RWPE2 (cell line): Measurements from ENCODE around the gene ROMO1.

Experiments used
- ATAC-seq: fragments of 200-7000 bp; cut with Tn5 transposase; 3 replicates; pipeline ENCODE4 v1.9.1; 2021; ENCODE audit warnings: low read depth
- DNase-seq: peaks from one replicate; pipeline ENCODE4 v3.0.0-alpha.2; 2020; ENCODE audit warnings: low spot score
- H3K27ac ChIP-seq: fragments of 450-650 bp; 2 replicates; pipeline ENCODE4 v1.5.1; 2017; ENCODE audit warnings: mild to moderate bottlenecking; ENCODE audit not compliant: poor library complexity, severe bottlenecking
- H3K27me3 ChIP-seq: fragments of 250-450 bp; sonication (Bioruptor Pico); 2 replicates; pipeline ENCODE4 v1.5.1; 2021; ENCODE audit warnings: mild to moderate bottlenecking, moderate library complexity; ENCODE audit not compliant: insufficient read depth, poor library complexity, severe bottlenecking
- H3K36me3 ChIP-seq: fragments of 250-450 bp; sonication (Bioruptor Pico); 2 replicates; pipeline ENCODE4 v1.5.1; 2020; ENCODE audit warnings: low read depth, mild to moderate bottlenecking, moderate library complexity
- H3K4me1 ChIP-seq: fragments of 250-450 bp; sonication (Bioruptor Pico); 2 replicates; pipeline ENCODE4 v1.5.1; 2021; ENCODE audit warnings: mild to moderate bottlenecking, moderate library complexity; ENCODE audit not compliant: insufficient read depth, poor library complexity, severe bottlenecking
- H3K4me3 ChIP-seq: fragments of 250-450 bp; sonication (Bioruptor Pico); 2 replicates; pipeline ENCODE4 v1.5.1; 2021; ENCODE audit warnings: mild to moderate bottlenecking, moderate library complexity; ENCODE audit not compliant: severe bottlenecking
- H3K9me3 ChIP-seq: fragments of 250-450 bp; sonication (Bioruptor Pico); 2 replicates; pipeline ENCODE4 v1.5.1; 2021; ENCODE audit warnings: mild to moderate bottlenecking, moderate library complexity; ENCODE audit not compliant: severe bottlenecking
- TF ChIP-seq, protein P1 (sequence below): fragments of 450-650 bp; IDR thresholded peaks from one replicate; pipeline ENCODE4 v1.5.1; 2017; ENCODE audit warnings: mild to moderate bottlenecking, moderate library complexity; ENCODE audit not compliant: poor library complexity, severe bottlenecking

Gene ROMO1

DNA sequence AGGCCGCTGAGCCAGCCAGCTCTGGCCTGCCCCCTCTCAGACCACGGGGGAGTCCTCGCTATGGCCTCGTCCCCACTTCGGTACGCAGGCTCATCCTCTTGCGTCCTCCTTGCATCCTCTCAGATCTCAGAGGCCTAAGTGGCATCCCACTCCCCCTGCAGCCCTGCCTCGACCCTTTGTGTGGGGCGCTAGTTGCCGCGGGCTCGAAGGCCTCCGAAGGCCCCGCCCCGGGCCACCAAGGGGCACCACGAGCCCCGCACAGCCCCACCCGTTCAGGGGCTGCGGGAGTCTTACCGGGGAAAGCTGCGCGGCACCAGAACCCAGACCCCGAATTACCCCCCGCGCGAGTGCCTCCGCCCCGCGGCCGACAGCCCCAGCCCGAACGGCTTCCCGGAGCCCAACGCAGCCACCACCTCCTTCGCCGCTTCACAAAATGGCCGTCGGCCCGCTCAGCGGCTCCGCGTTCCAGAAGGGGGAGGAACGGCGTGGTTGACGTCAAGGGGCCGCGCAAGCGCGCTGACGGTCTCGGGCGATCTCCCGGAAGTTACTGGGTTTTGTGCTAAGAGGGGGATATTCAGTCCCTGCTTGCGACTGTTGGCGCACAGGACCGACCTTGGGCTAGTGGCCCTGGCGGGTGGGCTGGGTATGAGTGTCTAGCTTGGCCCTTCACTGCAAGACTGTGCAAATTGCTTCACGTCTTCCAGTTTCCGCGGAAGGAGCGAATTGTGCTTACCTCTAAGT, 34.6 kb upstream of the ROMO1 start, which contains the start of the genes CPNE1 and RBM12:
TSS of gene CPNE1 (minus strand) at position 435 of the 741 bp plus-strand sequence. CDS start 31,977 bp downstream, outside the sequence.
TSS of gene RBM12 (minus strand) at position 435 of the 741 bp plus-strand sequence. CDS start 9,578 bp downstream, outside the sequence.
- peaks cover 32% of the 10 kb centered on the region for H3K36me3 ChIP-seq
- no peaks in the 10 kb centered on the region for H3K27me3 ChIP-seq
- TF ChIP-seq, protein P1, sequence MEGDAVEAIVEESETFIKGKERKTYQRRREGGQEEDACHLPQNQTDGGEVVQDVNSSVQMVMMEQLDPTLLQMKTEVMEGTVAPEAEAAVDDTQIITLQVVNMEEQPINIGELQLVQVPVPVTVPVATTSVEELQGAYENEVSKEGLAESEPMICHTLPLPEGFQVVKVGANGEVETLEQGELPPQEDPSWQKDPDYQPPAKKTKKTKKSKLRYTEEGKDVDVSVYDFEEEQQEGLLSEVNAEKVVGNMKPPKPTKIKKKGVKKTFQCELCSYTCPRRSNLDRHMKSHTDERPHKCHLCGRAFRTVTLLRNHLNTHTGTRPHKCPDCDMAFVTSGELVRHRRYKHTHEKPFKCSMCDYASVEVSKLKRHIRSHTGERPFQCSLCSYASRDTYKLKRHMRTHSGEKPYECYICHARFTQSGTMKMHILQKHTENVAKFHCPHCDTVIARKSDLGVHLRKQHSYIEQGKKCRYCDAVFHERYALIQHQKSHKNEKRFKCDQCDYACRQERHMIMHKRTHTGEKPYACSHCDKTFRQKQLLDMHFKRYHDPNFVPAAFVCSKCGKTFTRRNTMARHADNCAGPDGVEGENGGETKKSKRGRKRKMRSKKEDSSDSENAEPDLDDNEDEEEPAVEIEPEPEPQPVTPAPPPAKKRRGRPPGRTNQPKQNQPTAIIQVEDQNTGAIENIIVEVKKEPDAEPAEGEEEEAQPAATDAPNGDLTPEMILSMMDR: peak; percentile 4
- H3K4me3 ChIP-seq: peak within 1 kb of the TSS; percentile 90
- ATAC-seq: peak; percentile 81
- H3K27ac ChIP-seq: peak within 1 kb of the TSS; percentile 74
- DNase-seq: peak; percentile 99
- no peaks in the 10 kb centered on the region for H3K9me3 ChIP-seq
- peaks cover 32% of the 10 kb centered on the region for H3K4me1 ChIP-seq

GRCh38 chr20:35665949-35666288, 33.3 kb upstream of the ROMO1 start:
- Histone ChIP-seq H3K4me3 (no peak overlapping the region), H3K27me3 (no peaks in the 10 kb centered on the region), H3K27ac (no peak overlapping the region), H3K9me3 (no peaks in the 10 kb centered on the region), H3K4me1 (peaks cover 23% of the 10 kb centered on the region), H3K36me3 (peaks cover 44% of the 10 kb centered on the region)
- ATAC-seq (no peak), DNase-seq (no peak)
- TF ChIP-seq, protein P1: no peak

DNA sequence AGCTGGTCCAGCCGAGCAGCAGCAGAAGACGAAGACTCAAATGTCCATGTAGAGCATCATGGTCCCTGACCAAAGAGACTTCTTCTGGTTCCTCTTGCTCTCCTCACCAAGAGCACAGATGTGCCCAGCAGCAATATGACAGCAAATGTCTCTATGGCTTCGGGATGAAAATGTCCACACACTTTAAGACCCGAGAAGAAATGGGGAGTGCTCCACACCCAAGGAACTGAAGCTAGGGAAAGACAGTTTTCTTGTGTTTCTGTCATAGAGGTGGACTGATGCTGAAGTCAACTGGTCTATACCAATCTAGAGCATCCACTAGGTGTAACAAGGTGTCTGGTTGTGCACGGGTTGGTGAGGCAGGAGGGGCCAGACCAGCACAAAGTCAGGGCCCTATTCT, 30.0 kb upstream of the ROMO1 start:
- peak; percentile 38 for DNase-seq
- Histone ChIP-seq H3K9me3 (no peaks in the 10 kb centered on the region), H3K27me3 (no peaks in the 10 kb centered on the region), H3K4me1 (no peaks in the 10 kb centered on the region), H3K36me3 (peaks cover 64% of the 10 kb centered on the region), H3K4me3 (no peak overlapping the region), H3K27ac (no peak overlapping the region)
- no peak for ATAC-seq
- TF ChIP-seq, protein P1: no peak

- TF ChIP-seq, protein P1: no peak
- H3K9me3 ChIP-seq: no peaks in the 10 kb centered on the region
- no peaks in the 10 kb centered on the region for H3K4me1 ChIP-seq
- ATAC-seq (no peak), DNase-seq (peak; percentile 46)
- H3K36me3 ChIP-seq: peaks cover 69% of the 10 kb centered on the region
- no peak overlapping the region for H3K27ac ChIP-seq
- no peak overlapping the region for H3K4me3 ChIP-seq
- no peaks in the 10 kb centered on the region for H3K27me3 ChIP-seq
These were observed 29.5 kb upstream of the ROMO1 start for GRCh38 chr20:35669681-35670080.

GRCh38 chr20:35673884-35674283, 25.3 kb upstream of the ROMO1 start:
- no peak overlapping the region for H3K27ac ChIP-seq
- H3K9me3 ChIP-seq: no peaks in the 10 kb centered on the region
- no peaks in the 10 kb centered on the region for H3K27me3 ChIP-seq
- DNase-seq: no peak
- H3K4me3 ChIP-seq: no peak overlapping the region
- peaks cover 86% of the 10 kb centered on the region for H3K36me3 ChIP-seq
- TF ChIP-seq, protein P1: no peak
- ATAC-seq: no peak
- H3K4me1 ChIP-seq: no peaks in the 10 kb centered on the region
